Measurements from ENCODE around the gene CPNE6.

- TF ChIP-seq CTCF (conservative IDR thresholded peaks at IDR 0.05; ENCODE audit: low read depth, low read length) (no peak), EZH2phosphoT487 (IDR thresholded peaks at IDR 0.05; ENCODE audit: borderline replicate concordance, low read length) (no peak)
These were observed 13.5 kb upstream of the CPNE6 start for GRCh38 chr14:24057867-24058259.

Measured in PC-3 (cell line).